H1 (cell line): ENCODE results near the gene CBLB. TPM values are rescaled to one million over a fixed set of nuclear protein-coding genes. Genes with fewer than 3 reads are reported as not detected.

Experiments
- EGR1 ChIP-seq: IDR thresholded peaks from 2 replicates; pipeline ENCODE4 v1.6.1; 2011; ENCODE audit warnings: low read depth, low read length, borderline replicate concordance
- polyA plus RNA-seq, 7 experiments: library from polyadenylated mRNA; depleted of rRNA in 3 of 7; stranded (reverse) in 5 of 7; unstranded in 2 of 7; fragments of >200 nt in 5 of 7; fragments of 200-250 nt in 2 of 7; gene quantifications; 1 replicate in 5 of 7; 2 replicates in 1 of 7; 4 replicates in 1 of 7; pipeline versions ENCODE4 v1.2.1 to v1.2.3, GENCODE V29; 2011 to 2013; ENCODE audit warnings: missing spikeins in 2 of 7, mixed read lengths in 2 of 7
- total RNA-seq: library from RNA; stranded (reverse); fragmentation: NEBNext Ultra II Directional; extraction: Animal tissue kit (Norgen Biotek cat#: 25700); gene quantifications from 2 replicates; pipeline ENCODE4 v1.2.1, GENCODE V29; 2021

Gene CBLB
- total and polyA plus RNA-seq, 2 of the 8 experiments (the other 6 are each of a cell fraction or from before 2014, with no cell fraction given): 14.5 to 26.0 TPM

DNA sequence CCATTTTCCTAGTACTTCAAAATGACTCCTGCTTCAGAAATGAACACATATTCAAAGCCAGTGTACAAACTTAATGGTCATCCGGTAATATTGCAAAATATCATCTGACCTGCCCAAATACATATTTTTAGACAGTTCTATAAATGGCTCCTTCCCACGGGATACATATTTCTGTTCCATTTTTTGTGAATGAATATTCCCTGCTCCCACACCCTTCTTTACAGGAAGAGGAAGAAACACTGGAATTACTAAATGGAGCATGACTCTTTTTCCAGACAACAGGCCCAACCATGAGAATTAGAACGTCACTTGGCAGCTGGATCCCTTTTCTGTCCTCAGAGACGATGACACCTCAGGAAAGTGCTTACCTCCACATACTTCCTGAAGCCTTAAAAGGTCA lies 38.0 kb upstream of the CBLB start (continued):
- TF ChIP-seq EGR1: no peak
